Stomach (tissue), 19 donors: ENCODE results near the gene UNC5B. TPM values are rescaled to one million over a fixed set of nuclear protein-coding genes. Genes with fewer than 3 reads are reported as not detected.

ENCODE experiments used
- DNase-seq, 2 donors: peaks; one replicate each; pipeline versions ENCODE4 v3.0.0 to v3.0.0-alpha.2; 2013 to 2019
- H3K27ac ChIP-seq, 5 donors: fragments of 200-600 bp in 4 of 5; sonication (generic) in 4 of 5; one replicate each; pipeline ENCODE4 v1.5.1; 2013 to 2019; ENCODE audit warnings: mild to moderate bottlenecking in 1 of 5, moderate library complexity in 1 of 5
- H3K27me3 ChIP-seq, 3 donors: fragments of 200-600 bp; sonication (generic); one replicate each; pipeline ENCODE4 v1.5.1; 2017 to 2019; ENCODE audit warnings: mixed run types in 1 of 3
- H3K36me3 ChIP-seq, 4 donors: fragments of 200-600 bp; sonication (generic); 1 replicate in 3 of 4; 2 replicates in 1 of 4; pipeline ENCODE4 v1.5.1; 2016 to 2019
- H3K4me1 ChIP-seq, 4 donors: fragments of 200-600 bp; sonication (generic); one replicate each; pipeline ENCODE4 v1.5.1; 2016 to 2019
- H3K4me3 ChIP-seq, 4 donors: fragments of 200-600 bp; sonication (generic) in 3 of 4; one replicate each; pipeline ENCODE4 v1.5.1; 2016 to 2019; ENCODE audit warnings: mild to moderate bottlenecking in 1 of 4
- H3K9me3 ChIP-seq, 4 donors: fragments of 200-600 bp; sonication (generic); one replicate each; pipeline ENCODE4 v1.5.1; 2016 to 2019
- CTCF ChIP-seq, 7 experiments: fragments of 450-650 bp in 4 of 7; fragments of 200-600 bp in 3 of 7; sonication (generic) in 3 of 7; IDR thresholded peaks; one replicate each; pipeline ENCODE4 v1.5.1; 2016 to 2019; ENCODE audit warnings: antibody characterized with exemption in 7 of 7, control low read depth in 2 of 7, mild to moderate bottlenecking in 1 of 7
- EP300 ChIP-seq: sonication (generic); formaldehyde crosslinking; IDR thresholded peaks from one replicate; pipeline ENCODE4 v1.6.1; 2017; ENCODE audit warnings: antibody characterized with exemption
- POLR2A ChIP-seq, 4 donors: fragments of 450-650 bp; IDR thresholded peaks; one replicate each; pipeline ENCODE4 v1.6.1; 2016; ENCODE audit warnings: antibody characterized with exemption in 4 of 4, control low read depth in 2 of 4, mild to moderate bottlenecking in 1 of 4, moderate library complexity in 1 of 4
- POLR2AphosphoS5 ChIP-seq, 3 donors: sonication (generic); formaldehyde crosslinking; IDR thresholded peaks; one replicate each; pipeline ENCODE4 v1.6.1; 2016; ENCODE audit warnings: antibody characterized with exemption in 3 of 3
- WGBS, 5 donors: extraction: QIAGEN DNeasy Blood & Tissue Kit in 3 of 5; methylation state at CpG; one replicate each; pipeline versions ENCODE4 v1.1.5 to v1.1.7; 2013 to 2018; 5-methylcytosine and 5-hydroxymethylcytosine counted together
- intact Hi-C: fragments of 100-400 bp; cut with DNase I; formaldehyde crosslinking; loops from one replicate; pipeline ENCODE4 v1.15.1; 2023; ENCODE audit warnings: low total_unique reads
- long read RNA-seq, 10 donors: transcript quantifications; one replicate each; lab custom pipeline, GENCODE V29; 2026
- polyA plus RNA-seq, 3 donors: library from polyadenylated mRNA; stranded (reverse); fragments of 200-250 nt; gene quantifications; one replicate each; pipeline ENCODE4 v1.2.3, GENCODE V29; 2013
- total RNA-seq, 5 donors: library from RNA; depleted of rRNA; stranded (reverse); fragments of >200 nt; gene quantifications; one replicate each; pipeline versions ENCODE4 v1.1.0 to v1.2.3, GENCODE V29; 2014 to 2016
- donor health status: healthy with polysubstance abuse.
- donor health status: Bipolar disorder and iron deficiency.
- donor health status: healthy.

UNC5B gene
- total RNA-seq (10 to 100 TPM in 2 of 5 donors, 1 to 10 TPM in 3; 5.5 to 42.9 (median 9.4) TPM), polyA plus RNA-seq (1 to 10 TPM; 1.4 to 3.9 (median 2.0) TPM)
- long read RNA-seq, donor 1: 0 reads
- long read RNA-seq, donor 2, full-length matches to known transcripts: 2 of 2 reads
- long read RNA-seq, donor 2, partial matches to known transcripts: 0 of 2 reads
- long read RNA-seq, donor 2, other reads (novel, unspliced or antisense): 0 of 2 reads
- long read RNA-seq, donor 3: 0 reads
- long read RNA-seq, donor 4: 0 reads
- long read RNA-seq, donor 5, full-length matches to known transcripts: 2 of 2 reads
- long read RNA-seq, donor 5, partial matches to known transcripts: 0 of 2 reads
- long read RNA-seq, donor 5, other reads (novel, unspliced or antisense): 0 of 2 reads
- long read RNA-seq, donor 6, full-length matches to known transcripts: 3 of 3 reads
- long read RNA-seq, donor 6, partial matches to known transcripts: 0 of 3 reads
- long read RNA-seq, donor 6, other reads (novel, unspliced or antisense): 0 of 3 reads
- long read RNA-seq, donor 7, partial matches to known transcripts: 0 of 30 reads
- long read RNA-seq, donor 7, other reads (novel, unspliced or antisense): 30 of 30 reads
- long read RNA-seq, donor 8: 0 reads
- long read RNA-seq, donor 9: 0 reads
- long read RNA-seq, donor 10, full-length matches to known transcripts: 1 of 8 reads
- long read RNA-seq, donor 10, partial matches to known transcripts: 0 of 8 reads
- long read RNA-seq, donor 10, other reads (novel, unspliced or antisense): 7 of 8 reads

- H3K4me1 ChIP-seq: peaks cover 10 to 64% (median 61%) of the 10 kb centered on the region in 4 donors
- DNase-seq: peak; percentile 92 to 97
- TF ChIP-seq CTCF (IDR thresholded peaks at IDR 0.05) (peak in 2 of 7 experiments; percentile 23 to 51), POLR2A (IDR thresholded peaks at IDR 0.05) (no peak), EP300 (no peak), POLR2AphosphoS5 (IDR thresholded peaks at IDR 0.05) (peak; percentile 40 to 92 (median 81))
- peak within 1 kb of the TSS; percentile 76 to 91 (median 88) for H3K27ac ChIP-seq
- no peaks in the 10 kb centered on the region for H3K36me3 ChIP-seq
- WGBS, 5 donors: 0 to 1% (median 0%) methylated on average over 42 to 109 of the region's 109 CpGs
- intact Hi-C loops: no loop called here
- H3K9me3 ChIP-seq: no peaks in the 10 kb centered on the region
- peak within 1 kb of the TSS; percentile 65 to 79 (median 72) for H3K4me3 ChIP-seq
- H3K27me3 ChIP-seq: peaks cover 0 to 73% (median 12%) of the 10 kb centered on the region in 3 donors
Measured at GRCh38 chr10:71212318-71213126, at the start of gene UNC5B. Gene UNC5B (plus strand): TSS chr10:71212570. CDS start chr10:71212986, 416 bp downstream.

- Histone ChIP-seq H3K27ac (no peak overlapping the region), H3K36me3 (no peaks in the 10 kb centered on the region), H3K9me3 (no peaks in the 10 kb centered on the region), H3K4me1 (no peaks in the 10 kb centered on the region), H3K27me3 (no peaks in the 10 kb centered on the region), H3K4me3 (no peak overlapping the region)
- no peak for DNase-seq
- intact Hi-C loops: no loop called here
- TF ChIP-seq POLR2AphosphoS5 (IDR thresholded peaks at IDR 0.05): no peak
- TF ChIP-seq EP300: no peak
- TF ChIP-seq POLR2A (IDR thresholded peaks at IDR 0.05): no peak
- no peak for TF ChIP-seq CTCF (IDR thresholded peaks at IDR 0.05)
Measured at GRCh38 chr10:71173466-71173865, 38.9 kb upstream of the UNC5B start.

GRCh38 chr10:71176661-71177060 is 35.7 kb upstream of the UNC5B start:
- no peaks in the 10 kb centered on the region for H3K9me3 ChIP-seq
- H3K4me3 ChIP-seq: no peak overlapping the region
- H3K36me3 ChIP-seq: no peaks in the 10 kb centered on the region
- DNase-seq: no peak
- H3K27me3 ChIP-seq: no peaks in the 10 kb centered on the region
- no peak overlapping the region for H3K27ac ChIP-seq
- H3K4me1 ChIP-seq: no peaks in the 10 kb centered on the region
- intact Hi-C loops: no loop called here
- TF ChIP-seq EP300 (no peak), POLR2AphosphoS5 (IDR thresholded peaks at IDR 0.05) (no peak)
- WGBS, 5 donors: 80 to 89% (median 88%) methylated on average over 2 of the region's 2 CpGs

GRCh38 chr10:71177651-71178199 is 34.6 kb upstream of the UNC5B start:
- no peaks in the 10 kb centered on the region for H3K4me1 ChIP-seq
- no peaks in the 10 kb centered on the region for H3K9me3 ChIP-seq
- intact Hi-C loops: no loop called here
- no peak overlapping the region for H3K27ac ChIP-seq
- DNase-seq: no peak
- H3K27me3 ChIP-seq: no peaks in the 10 kb centered on the region
- 56 to 75% (median 73%) methylated on average over 4 of the region's 4 CpGs for WGBS, 5 donors
- no peaks in the 10 kb centered on the region for H3K36me3 ChIP-seq
- no peak overlapping the region for H3K4me3 ChIP-seq
- no peak for TF ChIP-seq POLR2AphosphoS5 (IDR thresholded peaks at IDR 0.05)
- TF ChIP-seq EP300: no peak
- TF ChIP-seq POLR2A (IDR thresholded peaks at IDR 0.05): no peak
- no peak for TF ChIP-seq CTCF (IDR thresholded peaks at IDR 0.05)
